ENCODE measurements around the gene ZBED2.

Gene ZBED2

GRCh38 chr3:111592936-111593335 lies 2.2 kb downstream of the ZBED2 start (continued):
- no peak for TF ChIP-seq TSHZ2 (CRISPR knock-in tag; IDR thresholded peaks at IDR 0.05)
- no peak for TF ChIP-seq GLIS3 (CRISPR knock-in tag; IDR thresholded peaks at IDR 0.05)

GRCh38 chr3:111592143-111592542 lies 3.0 kb downstream of the ZBED2 start:
- ATAC-seq, result no peak

GRCh38 chr3:111591555-111591954 lies 3.6 kb downstream of the ZBED2 start:
- ATAC-seq, result no peak
- TF ChIP-seq ZNF70 (CRISPR knock-in tag; IDR thresholded peaks at IDR 0.05) (no peak), POU6F1 (CRISPR knock-in tag; IDR thresholded peaks at IDR 0.05; ENCODE audit: borderline replicate concordance, low read depth) (no peak), ZFP3 (CRISPR knock-in tag; IDR thresholded peaks at IDR 0.05) (no peak), CSDC2 (CRISPR knock-in tag; IDR thresholded peaks at IDR 0.05) (no peak), TOX (CRISPR knock-in tag; IDR thresholded peaks at IDR 0.05; ENCODE audit: borderline replicate concordance) (no peak), PPARA (CRISPR knock-in tag; IDR thresholded peaks at IDR 0.05; ENCODE audit: borderline replicate concordance) (no peak), RARB (CRISPR knock-in tag; IDR thresholded peaks at IDR 0.05) (no peak), SNAI2 (CRISPR knock-in tag; IDR thresholded peaks at IDR 0.05) (no peak), ZC3H10 (CRISPR knock-in tag; IDR thresholded peaks at IDR 0.05) (no peak), TSHZ2 (CRISPR knock-in tag; IDR thresholded peaks at IDR 0.05) (no peak), CSRNP3 (CRISPR knock-in tag; IDR thresholded peaks at IDR 0.05) (no peak), ZNF565 (CRISPR knock-in tag; conservative IDR thresholded peaks at IDR 0.05; ENCODE audit: low read depth) (no peak), OSR1 (CRISPR knock-in tag; IDR thresholded peaks at IDR 0.05) (no peak)

More at GRCh38 chr3:111592143-111592542, 3.0 kb downstream of the ZBED2 start:
- TF ChIP-seq BACH2 (CRISPR knock-in tag; IDR thresholded peaks at IDR 0.05; ENCODE audit: borderline replicate concordance), result no peak
- TF ChIP-seq TOX (CRISPR knock-in tag; IDR thresholded peaks at IDR 0.05; ENCODE audit: borderline replicate concordance), result no peak
- no peak for TF ChIP-seq ZC3H10 (CRISPR knock-in tag; IDR thresholded peaks at IDR 0.05)
- no peak for TF ChIP-seq CREB5 (CRISPR knock-in tag; IDR thresholded peaks at IDR 0.05; ENCODE audit: low read depth)
- TF ChIP-seq ISL1 (CRISPR knock-in tag; IDR thresholded peaks at IDR 0.05), result no peak
- no peak for TF ChIP-seq CSDC2 (CRISPR knock-in tag; IDR thresholded peaks at IDR 0.05)

- ATAC-seq, result peak; percentile 11; the same call in 2 of the 3 replicates
- TF ChIP-seq ZFP30 (CRISPR knock-in tag; IDR thresholded peaks at IDR 0.05), result no peak
These were observed 5.0 kb downstream of the ZBED2 start for GRCh38 chr3:111590143-111590491.

All from SK-N-SH treated with all-trans-retinoic acid at 6 μM for 48 hours (cell line).